GM19238 (cell line): ENCODE results near the gene IPO5.

ENCODE experiments used
- DNase-seq: peaks from one replicate; pipeline ENCODE4 v3.0.0; 2011; ENCODE audit warnings: low spot score; ENCODE audit not compliant: insufficient read length

The IPO5 gene

DNA sequence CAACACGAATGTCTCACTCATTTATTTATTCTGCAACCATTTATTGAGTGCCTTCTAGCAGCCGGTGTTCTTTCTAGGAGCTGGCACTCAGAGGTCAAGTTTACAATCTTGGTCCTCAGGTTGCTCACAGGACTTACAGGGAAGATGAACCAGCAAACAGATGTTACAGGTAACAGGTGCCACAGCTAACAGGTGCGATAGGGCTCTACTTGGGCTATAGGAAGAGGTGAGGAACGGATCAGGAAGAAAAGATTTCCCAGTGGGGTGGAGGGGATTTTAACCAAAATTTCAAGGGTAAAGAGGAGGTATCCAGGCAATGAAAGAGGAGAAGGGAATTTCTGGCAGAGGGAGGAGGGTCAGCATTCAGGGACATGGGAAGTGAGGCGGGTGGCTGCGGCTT is 102.1 kb downstream of the IPO5 start:
- no peak for DNase-seq

DNA sequence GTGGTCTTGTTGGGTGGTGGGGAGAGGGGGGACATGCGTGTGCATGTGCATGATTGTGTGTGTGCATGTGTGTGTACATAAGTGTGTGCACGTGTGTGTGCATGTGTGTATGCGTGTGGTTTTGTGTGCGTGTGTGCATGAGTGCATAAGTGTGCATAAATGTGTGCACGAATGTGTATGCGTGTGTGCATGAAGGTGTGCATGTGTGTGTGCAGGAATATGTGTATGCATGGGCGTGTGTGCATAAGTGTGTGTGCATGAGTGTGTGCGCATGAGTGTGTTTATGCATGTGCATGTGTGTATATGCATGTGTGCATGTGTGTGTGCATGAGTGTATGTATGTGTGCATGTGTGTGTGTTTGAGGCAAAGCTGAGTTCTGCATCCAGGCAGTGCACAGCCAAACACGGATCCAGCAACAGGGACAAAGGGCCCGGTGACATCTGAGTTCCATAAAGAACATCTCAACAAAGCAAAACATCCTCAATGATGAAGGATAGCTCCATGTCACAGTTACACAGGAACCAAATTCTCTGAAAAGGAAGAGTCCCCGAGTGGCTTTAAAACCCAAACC is 103.5 kb downstream of the IPO5 start:
- no peak for DNase-seq

- DNase-seq: no peak
Observed at GRCh38 chr13:98059276-98059675, 105.8 kb downstream of the IPO5 start.

GRCh38 chr13:98060282-98060681 is 106.8 kb downstream of the IPO5 start:
- DNase-seq: no peak

DNA sequence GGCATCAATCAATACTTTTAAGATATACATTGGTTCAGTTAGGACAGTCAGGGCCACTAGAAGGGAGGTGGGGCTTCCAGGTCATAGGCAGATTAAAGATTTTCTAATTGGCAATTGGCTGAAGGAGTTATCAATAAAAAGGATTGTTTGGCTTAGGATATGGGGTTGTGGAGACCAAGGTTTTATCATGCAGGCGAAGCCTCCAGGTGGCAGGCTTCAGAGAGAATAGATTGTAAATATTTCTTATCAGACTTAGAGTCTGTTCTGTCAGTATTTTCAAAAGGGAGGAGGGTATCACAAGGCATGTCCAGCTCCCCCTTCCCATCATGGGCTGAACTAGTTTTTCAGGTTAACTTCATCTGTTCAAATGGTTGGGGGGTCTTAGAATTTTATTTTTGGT is 112.0 kb downstream of the IPO5 start:
- DNase-seq: no peak

- no peak for DNase-seq
Observed at GRCh38 chr13:98066636-98067035, 113.2 kb downstream of the IPO5 start.

- DNase-seq: no peak
Observed at GRCh38 chr13:98068521-98068920, 115.0 kb downstream of the IPO5 start.

GRCh38 chr13:98069985-98070384 is 116.5 kb downstream of the IPO5 start:
- DNase-seq: no peak

- DNase-seq: no peak
Observed at GRCh38 chr13:98071316-98071715, 117.8 kb downstream of the IPO5 start.

DNA sequence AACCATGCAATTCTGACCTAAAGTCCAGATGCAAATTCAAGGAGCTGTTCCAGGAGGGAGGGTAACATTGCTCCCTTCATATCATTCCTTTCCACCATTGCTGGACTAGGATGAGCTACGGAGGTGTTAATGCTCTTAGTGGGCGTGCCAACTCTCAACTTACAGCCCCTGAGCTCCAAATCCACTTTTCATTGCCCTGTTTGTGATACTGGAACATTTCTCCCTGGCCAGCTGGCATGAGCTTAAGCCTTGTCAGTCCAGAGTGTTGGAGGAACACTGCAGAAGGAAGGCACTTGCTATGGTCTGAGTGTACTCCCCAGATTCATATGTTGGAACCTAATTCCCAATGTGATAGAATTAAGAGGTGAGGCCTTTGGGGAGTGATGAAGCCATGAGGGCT is 119.0 kb downstream of the IPO5 start:
- DNase-seq: no peak
